IMR-90 (cell line): ENCODE results near the gene NTRK2. TPM values are rescaled to one million over a fixed set of nuclear protein-coding genes. Genes with fewer than 3 reads are reported as not detected.

Experiments used
- ATAC-seq: fragments of 200-7000 bp; cut with Tn5 transposase; 2 replicates; pipeline ENCODE4 v1.9.1; 2020; ENCODE audit warnings: low read depth, mild to moderate bottlenecking, moderate library complexity
- BruUV-seq: library from RNA; stranded (reverse); fragments of 400-500 nt; replicated peaks from 2 replicates; lab custom pipeline; 2021; lab: Mats Ljungman, UMichigan
- CTCF ChIA-PET: fragments of 300-600 bp; formaldehyde crosslinking; extraction: SDS; loops from one replicate; lab custom pipeline; 2021; ENCODE audit warnings: antibody characterized with exemption; lab: Yijun Ruan, JAX
- POLR2A ChIA-PET: fragments of 300-600 bp; sonication (Branson Sonifier 250); formaldehyde crosslinking; loops from one replicate; lab custom pipeline; 2022; ENCODE audit warnings: antibody characterized with exemption; ENCODE audit not compliant: unreplicated experiment; lab: Charles Lee
- DNase-seq: peaks from one replicate; pipeline ENCODE4 v3.0.0; 2013
- H2AFZ ChIP-seq: replicated peaks from 2 replicates; pipeline ENCODE3; 2013; ENCODE audit warnings: low read length, mild to moderate bottlenecking; ENCODE audit not compliant: poor library complexity
- H2AK5ac ChIP-seq: 2 replicates; pipeline ENCODE4 v1.6.1; 2013; ENCODE audit warnings: low read depth, low read length, inconsistent platforms
- H2AK9ac ChIP-seq: replicated peaks from 2 replicates; pipeline ENCODE3; 2013; ENCODE audit warnings: mild to moderate bottlenecking, low read depth, low read length, moderate library complexity; ENCODE audit not compliant: poor library complexity
- H2BK120ac ChIP-seq: 2 replicates; pipeline ENCODE4 v1.6.1; 2013; ENCODE audit warnings: low read depth, low read length, inconsistent platforms
- H2BK15ac ChIP-seq: 3 replicates; pipeline ENCODE4 v1.6.1; 2013; ENCODE audit warnings: low read depth, low read length, inconsistent platforms
- H2BK20ac ChIP-seq: 2 replicates; pipeline ENCODE4 v1.6.1; 2013; ENCODE audit warnings: low read depth, mild to moderate bottlenecking, inconsistent platforms, low read length, moderate library complexity
- H2BK5ac ChIP-seq: 2 replicates; pipeline ENCODE4 v1.6.1; 2013; ENCODE audit warnings: mild to moderate bottlenecking, low read depth, low read length, inconsistent platforms; ENCODE audit not compliant: poor library complexity, severe bottlenecking
- H3K14ac ChIP-seq: replicated peaks from 2 replicates; pipeline ENCODE4 v1.6.1; 2013; ENCODE audit warnings: low read depth, low read length, inconsistent platforms
- H3K18ac ChIP-seq: 2 replicates; pipeline ENCODE4 v1.6.1; 2013; ENCODE audit warnings: low read depth, low read length, control low read depth
- H3K23ac ChIP-seq: 2 replicates; pipeline ENCODE4 v1.6.1; 2013; ENCODE audit warnings: low read depth, low read length, inconsistent platforms
- H3K27ac ChIP-seq: 2 replicates; pipeline ENCODE4 v1.5.1; 2013; ENCODE audit warnings: mild to moderate bottlenecking, control low read depth, low read length; ENCODE audit not compliant: insufficient read depth
- H3K27me3 ChIP-seq: 2 replicates; pipeline ENCODE4 v1.6.1; 2013; ENCODE audit warnings: low read length; ENCODE audit not compliant: control insufficient read depth, insufficient read depth
- H3K36me3 ChIP-seq: 2 replicates; pipeline ENCODE4 v1.6.1; 2013; ENCODE audit warnings: low read length, mixed read lengths; ENCODE audit not compliant: control insufficient read depth, insufficient read depth
- H3K4ac ChIP-seq: 2 replicates; pipeline ENCODE4 v1.6.1; 2013; ENCODE audit warnings: low read depth, low read length, inconsistent platforms
- H3K4me1 ChIP-seq: 2 replicates; pipeline ENCODE4 v1.6.1; 2013; ENCODE audit warnings: low read length, mixed read lengths; ENCODE audit not compliant: control insufficient read depth, insufficient read depth
- H3K4me2 ChIP-seq: 2 replicates; pipeline ENCODE4 v1.6.1; 2013; ENCODE audit warnings: low read depth, mild to moderate bottlenecking, control low read depth, low read length, moderate library complexity
- H3K4me3 ChIP-seq: 2 replicates; pipeline ENCODE4 v1.5.1; 2013; ENCODE audit warnings: low read depth, mild to moderate bottlenecking, control low read depth, low read length, moderate library complexity; ENCODE audit not compliant: insufficient read depth
- H3K56ac ChIP-seq: 2 replicates; pipeline ENCODE4 v1.6.1; 2013; ENCODE audit warnings: low read length, inconsistent platforms; ENCODE audit not compliant: insufficient read depth; ENCODE audit errors: extremely low read depth
- H3K79me1 ChIP-seq, 2 experiments: 2 replicates each; pipeline ENCODE4 v1.6.1; 2013; ENCODE audit warnings: low read length in 2 of 2, inconsistent platforms in 1 of 2, low read depth in 1 of 2
- H3K9ac ChIP-seq: 2 replicates; pipeline ENCODE4 v1.6.1; 2013; ENCODE audit warnings: low read depth, low read length, control low read depth
- H3K9me1 ChIP-seq: 2 replicates; pipeline ENCODE4 v1.6.1; 2013; ENCODE audit warnings: low read length, inconsistent platforms; ENCODE audit not compliant: insufficient read depth
- H3K9me3 ChIP-seq: 2 replicates; pipeline ENCODE4 v1.6.1; 2013; ENCODE audit warnings: low read length; ENCODE audit not compliant: control insufficient read depth, insufficient read depth
- H4K20me1 ChIP-seq: 2 replicates; pipeline ENCODE4 v1.6.1; 2013; ENCODE audit warnings: low read length, inconsistent platforms; ENCODE audit not compliant: insufficient read depth
- H4K5ac ChIP-seq: 2 replicates; pipeline ENCODE4 v1.6.1; 2013; ENCODE audit warnings: mild to moderate bottlenecking, low read depth, low read length, control low read depth
- H4K8ac ChIP-seq, 2 experiments: 2 replicates each; pipeline ENCODE4 v1.6.1; 2013; ENCODE audit warnings: low read depth in 2 of 2, low read length in 2 of 2, control low read depth in 1 of 2, inconsistent platforms in 1 of 2
- H4K91ac ChIP-seq: 2 replicates; pipeline ENCODE4 v1.6.1; 2013; ENCODE audit warnings: low read depth, low read length, inconsistent platforms; ENCODE audit not compliant: insufficient read depth
- BHLHE40 ChIP-seq: fragments of 150-350 bp; IDR thresholded peaks from 2 replicates; pipeline ENCODE4 v1.6.1; 2016; ENCODE audit warnings: mild to moderate bottlenecking, low read depth, low read length
- CEBPB ChIP-seq: IDR thresholded peaks from 2 replicates; pipeline ENCODE4 v1.6.1; 2012; ENCODE audit warnings: low read depth, low read length, improper control_type of control experiment
- CHD1 ChIP-seq: IDR thresholded peaks from 2 replicates; pipeline ENCODE4 v1.6.1; 2012; ENCODE audit warnings: low read depth, low read length, improper control_type of control experiment
- CTCF ChIP-seq: conservative IDR thresholded peaks from 2 replicates; pipeline ENCODE4 v1.5.1; 2012; ENCODE audit warnings: mild to moderate bottlenecking, low read depth, low read length, improper control_type of control experiment
- ELK1 ChIP-seq: fragments of 150-350 bp; IDR thresholded peaks from 2 replicates; pipeline ENCODE4 v1.6.1; 2016; ENCODE audit warnings: low read depth, mild to moderate bottlenecking, low read length, moderate library complexity, borderline replicate concordance
- FOS ChIP-seq: fragments of 150-350 bp; IDR thresholded peaks from 2 replicates; pipeline ENCODE4 v1.6.1; 2016; ENCODE audit warnings: low read depth, low read length
- MAFK ChIP-seq: IDR thresholded peaks from 2 replicates; pipeline ENCODE4 v1.6.1; 2012; ENCODE audit warnings: low read depth, low read length, improper control_type of control experiment
- MAZ ChIP-seq: IDR thresholded peaks from 2 replicates; pipeline ENCODE4 v1.6.1; 2012; ENCODE audit warnings: low read depth, mild to moderate bottlenecking, low read length, improper control_type of control experiment, moderate library complexity, borderline replicate concordance
- MXI1 ChIP-seq: IDR thresholded peaks from 2 replicates; pipeline ENCODE4 v1.6.1; 2012; ENCODE audit warnings: low read depth, mild to moderate bottlenecking, low read length, moderate library complexity, borderline replicate concordance
- NFE2L2 ChIP-seq: fragments of 150-350 bp; IDR thresholded peaks from 2 replicates; pipeline ENCODE4 v1.6.1; 2016; ENCODE audit warnings: low read depth, mild to moderate bottlenecking, low read length
- POLR2A ChIP-seq: IDR thresholded peaks from 2 replicates; pipeline ENCODE4 v1.6.1; 2012; ENCODE audit warnings: mild to moderate bottlenecking, low read depth, low read length
- RAD21 ChIP-seq: IDR thresholded peaks from 2 replicates; pipeline ENCODE4 v1.6.1; 2012; ENCODE audit warnings: low read length, improper control_type of control experiment
- RCOR1 ChIP-seq: IDR thresholded peaks from 2 replicates; pipeline ENCODE4 v1.6.1; 2012; ENCODE audit warnings: mild to moderate bottlenecking, low read length, improper control_type of control experiment; ENCODE audit not compliant: insufficient replicate concordance
- RFX5 ChIP-seq: IDR thresholded peaks from 2 replicates; pipeline ENCODE4 v1.8.0; 2012; ENCODE audit warnings: low read depth, mild to moderate bottlenecking, low read length, moderate library complexity
- SMC3 ChIP-seq: fragments of 150-350 bp; IDR thresholded peaks from 2 replicates; pipeline ENCODE4 v1.6.1; 2016; ENCODE audit warnings: low read depth, mild to moderate bottlenecking, antibody characterized with exemption, low read length, moderate library complexity
- WGBS, 2 experiments: methylation state at CpG; one replicate each; pipeline versions ENCODE4 v1.1.5 to v1.1.7; 2013; ENCODE audit warnings: missing lambda C conversion rate in 2 of 2; ENCODE audit not compliant: insufficient read length in 1 of 2; ENCODE audit errors: extremely low coverage in 2 of 2; 5-methylcytosine and 5-hydroxymethylcytosine counted together
- dilution Hi-C: fragments of 300-500 bp; cut with HindIII; formaldehyde crosslinking; loops from one replicate; pipeline ENCODE4 v1.14.3; 2018; ENCODE audit warnings: low sequenced_read_pairs; ENCODE audit not compliant: unreplicated experiment
- in situ Hi-C: fragments of 300-500 bp; cut with MboI; formaldehyde crosslinking; loops from 3 replicates; pipeline ENCODE4 v1.14.3; 2019; ENCODE audit warnings: low sequenced_read_pairs, inconsistent platforms, mixed read lengths
- intact Hi-C: fragments of 100-400 bp; cut with micrococcal nuclease; formaldehyde crosslinking; loops from 2 replicates; pipeline ENCODE4 v1.10.0; 2022
- polyA plus RNA-seq, 3 experiments: library from polyadenylated mRNA; depleted of rRNA; stranded (reverse); fragments of >200 nt; gene quantifications; 2 replicates each; pipeline ENCODE4 v1.2.3, GENCODE V29; 2012; ENCODE audit warnings: low replicate concordance in 1 of 3
- total RNA-seq: library from RNA; depleted of rRNA; stranded (reverse); fragments of >200 nt; gene quantifications from 2 replicates; pipeline ENCODE4 v1.2.3, GENCODE V29; 2012
- TF ChIP-seq, protein P1 (sequence below): fragments of 150-350 bp; IDR thresholded peaks from 2 replicates; pipeline ENCODE4 v1.6.1; 2017; ENCODE audit warnings: mild to moderate bottlenecking, antibody characterized with exemption, low read length, low read depth

NTRK2 gene
- total and polyA plus RNA-seq, 2 of the 4 experiments (the other 2 are of a cell fraction): under 0.01 to 0.02 TPM

- TF ChIP-seq BHLHE40: no peak
- no peak for TF ChIP-seq NFE2L2
- TF ChIP-seq CEBPB: no peak
- no peak for TF ChIP-seq CHD1
- TF ChIP-seq ELK1: no peak
- TF ChIP-seq, protein P1, sequence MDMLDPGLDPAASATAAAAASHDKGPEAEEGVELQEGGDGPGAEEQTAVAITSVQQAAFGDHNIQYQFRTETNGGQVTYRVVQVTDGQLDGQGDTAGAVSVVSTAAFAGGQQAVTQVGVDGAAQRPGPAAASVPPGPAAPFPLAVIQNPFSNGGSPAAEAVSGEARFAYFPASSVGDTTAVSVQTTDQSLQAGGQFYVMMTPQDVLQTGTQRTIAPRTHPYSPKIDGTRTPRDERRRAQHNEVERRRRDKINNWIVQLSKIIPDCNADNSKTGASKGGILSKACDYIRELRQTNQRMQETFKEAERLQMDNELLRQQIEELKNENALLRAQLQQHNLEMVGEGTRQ: no peak
- no peak for TF ChIP-seq CTCF
- no peak for TF ChIP-seq RAD21
- no peak for TF ChIP-seq MXI1
- TF ChIP-seq MAZ: no peak
- no peak for TF ChIP-seq FOS
- TF ChIP-seq RCOR1: no peak
- no peak for TF ChIP-seq MAFK
- no peak for TF ChIP-seq SMC3
- TF ChIP-seq POLR2A: no peak
- no peak for TF ChIP-seq RFX5
Observed at GRCh38 chr9:84669013-84669287, 579 bp upstream of the NTRK2 start.

More at GRCh38 chr9:84669013-84669287, 579 bp upstream of the NTRK2 start:
- in situ Hi-C loops: no loop called here
- no peaks in the 10 kb centered on the region for H3K4me1 ChIP-seq
- no peak overlapping the region for H2BK120ac ChIP-seq
- H3K18ac ChIP-seq: no peak overlapping the region
- H3K9me1 ChIP-seq: no peaks in the 10 kb centered on the region
- no TSS peak for BruUV-seq
- no peak overlapping the region for H3K9ac ChIP-seq
- no peak overlapping the region for H3K4me3 ChIP-seq
- no peak overlapping the region for H3K56ac ChIP-seq
- H3K4ac ChIP-seq: no peak overlapping the region
- peak overlapping the region; percentile 70 for H3K4me2 ChIP-seq
- no peak overlapping the region for H4K8ac ChIP-seq
- ChIA-PET CTCF (interaction anchor here (0.5 kb wide), 1 partner anchor 1220 kb away, joined by 6 read pairs; no protein-coding TSS in a partner anchor), POLR2A (no interaction called here)
- peak overlapping the region; percentile 84 for H2AFZ ChIP-seq
- H3K23ac ChIP-seq: no peak overlapping the region
- H3K79me1 ChIP-seq: no peaks in the 10 kb centered on the region
- peaks cover 15% of the 10 kb centered on the region for H3K27me3 ChIP-seq
- H3K27ac ChIP-seq: no peak overlapping the region
- no peak for ATAC-seq
- WGBS, 2 experiments: no CpG with 5 or more reads among the region's 7 CpGs
- H4K5ac ChIP-seq: no peak overlapping the region
- H3K9me3 ChIP-seq: no peaks in the 10 kb centered on the region
- H2BK5ac ChIP-seq: no peak overlapping the region
- no peak for DNase-seq
- no peak overlapping the region for H3K14ac ChIP-seq
- no peak overlapping the region for H4K91ac ChIP-seq
- no peaks in the 10 kb centered on the region; the same call in 1 of the 2 replicates for H4K20me1 ChIP-seq
- intact Hi-C loops: no loop called here
- H2AK5ac ChIP-seq: no peak overlapping the region
- no peaks in the 10 kb centered on the region for H3K36me3 ChIP-seq
- no peak overlapping the region for H2BK20ac ChIP-seq
- dilution Hi-C loops: no loop called here
- no peak overlapping the region for H2AK9ac ChIP-seq
- H2BK15ac ChIP-seq: no peak overlapping the region
